Neural cell (in vitro differentiated cells): ENCODE results near the gene FGF8. TPM values are rescaled to one million over a fixed set of nuclear protein-coding genes. Genes with fewer than 3 reads are reported as not detected.

ENCODE experiments used
- H2AFZ ChIP-seq: fragments of 200-600, 300-800 bp; sonication (generic), shearing (Covaris generic); 2 replicates; pipeline ENCODE4 v1.6.0; 2014; ENCODE audit warnings: low read depth, mild to moderate bottlenecking, antibody characterized with exemption, low read length, moderate library complexity
- H3F3A ChIP-seq: fragments of 200-600 bp; shearing (Covaris generic); 2 replicates; pipeline ENCODE4 v1.6.1; 2016; ENCODE audit warnings: mild to moderate bottlenecking, moderate library complexity, mixed read lengths, antibody characterized with exemption, low read length; ENCODE audit not compliant: insufficient read depth, poor library complexity, severe bottlenecking
- H3K27ac ChIP-seq: fragments of 200-600, 300-800 bp; sonication (generic), shearing (Covaris generic); 2 replicates; pipeline ENCODE4 v1.5.1; 2014; ENCODE audit warnings: mild to moderate bottlenecking, low read length, moderate library complexity
- H3K27me3 ChIP-seq: fragments of 300-800, 200-600 bp; sonication (generic), shearing (Covaris generic); 2 replicates; pipeline ENCODE4 v1.6.0; 2014; ENCODE audit warnings: mild to moderate bottlenecking, low read depth, low read length, moderate library complexity; ENCODE audit not compliant: insufficient read depth
- H3K36me3 ChIP-seq: fragments of 300-800, 200-600 bp; sonication (generic), shearing (Covaris generic); 2 replicates; pipeline ENCODE4 v1.5.1; 2014; ENCODE audit warnings: mild to moderate bottlenecking, antibody characterized with exemption, low read length, moderate library complexity; ENCODE audit not compliant: insufficient read depth
- H3K4me2 ChIP-seq: fragments of 300-800, 200-600 bp; sonication (generic), shearing (Covaris generic); 2 replicates; pipeline ENCODE4 v1.6.0; 2014; ENCODE audit warnings: mild to moderate bottlenecking, low read length
- H3K4me3 ChIP-seq: fragments of 300-800, 200-600 bp; sonication (generic), shearing (Covaris generic); 2 replicates; pipeline ENCODE4 v1.5.1; 2014; ENCODE audit warnings: mild to moderate bottlenecking, low read length, moderate library complexity
- H3K79me2 ChIP-seq: fragments of 200-600 bp; shearing (Covaris generic); replicated peaks from 2 replicates; pipeline ENCODE4 v1.6.0; 2014; ENCODE audit warnings: mild to moderate bottlenecking, low read length, moderate library complexity; ENCODE audit not compliant: insufficient read depth
- H3K9ac ChIP-seq: fragments of 300-800, 200-600 bp; sonication (generic), shearing (Covaris generic); 2 replicates; pipeline ENCODE4 v1.6.1; 2016; ENCODE audit warnings: mild to moderate bottlenecking, low read length, mixed read lengths
- H3K9me2 ChIP-seq: fragments of 200-600 bp; shearing (Covaris generic); 2 replicates; pipeline ENCODE4 v1.6.1; 2016; ENCODE audit warnings: mild to moderate bottlenecking, low read length, mixed read lengths; ENCODE audit not compliant: insufficient read depth
- H3K9me3 ChIP-seq: fragments of 200-600, 300-800 bp; sonication (generic), shearing (Covaris generic); 2 replicates; pipeline ENCODE4 v1.6.1; 2016; ENCODE audit warnings: mild to moderate bottlenecking, mixed run types, low read length, moderate library complexity, mixed read lengths
- H4K20me1 ChIP-seq: fragments of 200-600 bp; shearing (Covaris generic); 2 replicates; pipeline ENCODE4 v1.6.1; 2016; ENCODE audit warnings: mild to moderate bottlenecking, mixed run types; ENCODE audit not compliant: insufficient read depth
- CTCF ChIP-seq: fragments of 450-650 bp; IDR thresholded peaks from 2 replicates; pipeline ENCODE4 v1.5.1; 2014; ENCODE audit warnings: antibody characterized with exemption, mild to moderate bottlenecking, moderate library complexity; ENCODE audit not compliant: poor library complexity, severe bottlenecking
- EP300 ChIP-seq: fragments of 450-650 bp; conservative IDR thresholded peaks from 2 replicates; pipeline ENCODE4 v1.6.1; 2014; ENCODE audit warnings: antibody characterized with exemption, mild to moderate bottlenecking, moderate library complexity; ENCODE audit not compliant: poor library complexity, severe bottlenecking
- EZH2 ChIP-seq: fragments of 200-600, 300-800 bp; shearing (Covaris generic), sonication (generic); IDR thresholded peaks from 2 replicates; pipeline ENCODE4 v1.6.1; 2014; ENCODE audit warnings: antibody characterized with exemption, low read length, borderline replicate concordance, mild to moderate bottlenecking; ENCODE audit not compliant: insufficient read depth, poor library complexity, severe bottlenecking
- MXI1 ChIP-seq: fragments of 450-650 bp; conservative IDR thresholded peaks from 2 replicates; pipeline ENCODE4 v1.6.1; 2014; ENCODE audit warnings: antibody characterized with exemption, mild to moderate bottlenecking; ENCODE audit not compliant: poor library complexity, severe bottlenecking
- POLR2AphosphoS5 ChIP-seq: IDR thresholded peaks from 2 replicates; pipeline ENCODE4 v1.6.1; 2012
- RAD21 ChIP-seq: fragments of 450-650 bp; conservative IDR thresholded peaks from 2 replicates; pipeline ENCODE4 v1.6.1; 2014; ENCODE audit warnings: antibody characterized with exemption, mild to moderate bottlenecking, moderate library complexity
- REST ChIP-seq: IDR thresholded peaks from 2 replicates; pipeline ENCODE4 v1.6.1; 2012; ENCODE audit warnings: borderline replicate concordance
- SMC3 ChIP-seq: fragments of 450-650 bp; conservative IDR thresholded peaks from 2 replicates; pipeline ENCODE4 v1.6.1; 2014; ENCODE audit warnings: antibody characterized with exemption, mild to moderate bottlenecking, moderate library complexity; ENCODE audit not compliant: poor library complexity
- TAF1 ChIP-seq: IDR thresholded peaks from 2 replicates; pipeline ENCODE4 v1.6.1; 2012; ENCODE audit warnings: low read depth
- polyA plus RNA-seq: library from polyadenylated mRNA; depleted of rRNA; stranded (reverse); fragments of >200 nt; gene quantifications from 2 replicates; pipeline ENCODE4 v1.2.3, GENCODE V29; 2014

The FGF8 gene
- polyA plus RNA-seq, 1 donor from 2014 or later, result 6.0 TPM

- Histone ChIP-seq H4K20me1 (peaks cover 66% of the 10 kb centered on the region), H3K36me3 (peaks cover 8% of the 10 kb centered on the region)
Measured at GRCh38 chr10:101797403-101798059, 21.6 kb upstream of the FGF8 start.

GRCh38 chr10:101793526-101793925 lies 17.6 kb upstream of the FGF8 start:
- Histone ChIP-seq H3F3A (no peaks in the 10 kb centered on the region), H3K9me2 (no peaks in the 10 kb centered on the region), H4K20me1 (peaks cover 46% of the 10 kb centered on the region), H3K79me2 (peaks cover 49% of the 10 kb centered on the region), H3K27ac (no peak overlapping the region), H3K4me3 (no peak overlapping the region), H3K4me2 (no peak overlapping the region), H3K9me3 (no peaks in the 10 kb centered on the region), H3K27me3 (no peaks in the 10 kb centered on the region), H2AFZ (no peak overlapping the region), H3K36me3 (peaks cover 8% of the 10 kb centered on the region), H3K9ac (no peak overlapping the region)
- TF ChIP-seq MXI1 (no peak), POLR2AphosphoS5 (no peak), RAD21 (no peak), EP300 (no peak), SMC3 (no peak), TAF1 (no peak)

More at GRCh38 chr10:101797403-101798059, 21.6 kb upstream of the FGF8 start:
- Histone ChIP-seq H3K79me2 (peaks cover 79% of the 10 kb centered on the region), H3K9me3 (no peaks in the 10 kb centered on the region), H2AFZ (no peak overlapping the region), H3K27me3 (no peaks in the 10 kb centered on the region), H3K9ac (no peak overlapping the region), H3K4me2 (no peak overlapping the region), H3K4me3 (no peak overlapping the region), H3K9me2 (no peaks in the 10 kb centered on the region), H3F3A (no peaks in the 10 kb centered on the region), H3K27ac (no peak overlapping the region)
- TF ChIP-seq CTCF (no peak), MXI1 (no peak), TAF1 (no peak), RAD21 (no peak), EP300 (no peak), POLR2AphosphoS5 (no peak), SMC3 (no peak), EZH2 (no peak), REST (no peak)
